ENCODE measurements around the gene GJB6.
"Not testable (repeated sequence)": the region's sequence is repeated elsewhere in the genome, so short reads cannot be mapped to it uniquely, and the experiment has no call there.

The GJB6 gene

DNA sequence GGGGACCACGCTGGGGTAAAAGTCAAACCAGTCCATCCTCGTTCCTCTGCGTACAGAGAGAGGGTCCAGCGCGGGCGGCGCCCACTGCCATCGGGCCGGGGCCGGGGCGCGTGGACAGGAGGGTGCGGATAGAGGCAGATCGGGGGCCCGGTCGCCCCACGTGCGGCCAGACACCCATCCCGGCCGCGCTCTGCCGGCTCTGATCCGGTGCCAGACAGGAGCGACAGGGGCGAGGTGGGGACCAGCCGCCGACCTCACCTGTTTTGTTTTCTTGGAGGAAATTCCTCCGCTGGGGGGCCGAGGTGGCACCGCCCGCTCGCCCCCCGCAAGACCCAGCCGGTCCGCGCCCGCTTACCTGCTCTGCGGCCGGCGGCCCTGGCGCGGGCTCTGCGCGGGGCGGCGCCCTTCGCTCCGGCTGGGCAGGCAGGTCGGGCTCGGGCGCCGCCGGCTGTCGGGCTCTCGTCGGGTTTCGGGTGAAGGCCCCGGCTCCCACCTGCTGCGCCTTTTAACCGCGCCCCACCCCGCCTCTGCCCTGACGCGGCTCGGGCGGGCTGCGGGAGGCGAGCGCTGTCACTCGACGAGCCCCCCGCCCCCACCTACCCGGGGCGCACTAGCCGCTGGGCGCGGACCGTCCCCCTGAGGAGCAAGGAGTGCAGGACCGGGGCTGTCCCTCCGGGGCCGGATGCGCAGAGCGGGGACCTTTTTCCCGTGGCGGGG, at the start of gene GJB6:
Gene GJB6, minus strand, starts transcription at position 481 of the 717 bp plus-strand sequence. CDS start 8,839 bp downstream, outside the sequence.
- DNase-seq = no peak

DNA sequence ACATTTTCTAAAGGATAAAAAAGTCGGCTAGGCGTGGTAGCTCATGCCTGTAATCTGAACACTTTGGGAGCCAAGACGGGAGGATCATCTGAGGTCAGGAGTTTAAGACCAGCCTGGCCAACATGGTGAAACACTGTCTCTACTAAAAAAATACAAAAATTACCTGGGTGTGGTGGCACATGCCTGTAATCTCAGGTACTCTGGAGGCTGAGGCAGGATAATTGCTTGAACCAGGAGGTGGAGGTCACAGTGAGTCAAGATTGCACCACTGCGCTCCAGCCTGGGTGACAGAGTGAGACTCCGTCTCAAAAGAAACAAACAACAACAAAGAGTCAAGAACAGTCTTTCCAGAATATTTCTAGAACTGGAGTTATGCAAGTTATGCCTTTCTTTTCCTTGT, 44.8 kb upstream of the GJB6 start:
- not testable (repeated sequence) for DNase-seq

DNA sequence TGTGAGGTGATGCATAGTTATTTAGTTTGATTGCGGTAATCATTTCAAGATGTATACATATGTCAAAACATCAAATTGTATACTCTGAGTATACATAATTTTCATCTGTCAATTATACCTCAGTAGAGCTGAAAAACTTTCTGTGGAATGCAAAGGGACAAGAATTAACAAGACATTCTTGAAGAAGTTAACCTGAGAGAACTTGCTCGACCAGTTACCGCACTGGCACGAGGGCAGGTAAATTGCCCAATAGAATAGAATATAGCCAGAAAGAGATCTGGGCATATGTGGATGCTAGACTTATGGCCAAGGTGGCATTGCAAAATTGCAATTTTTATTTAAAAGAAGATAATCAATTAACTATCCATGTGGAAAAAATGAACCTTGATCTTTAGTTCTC, 42.3 kb upstream of the GJB6 start:
- no peak for DNase-seq

DNA sequence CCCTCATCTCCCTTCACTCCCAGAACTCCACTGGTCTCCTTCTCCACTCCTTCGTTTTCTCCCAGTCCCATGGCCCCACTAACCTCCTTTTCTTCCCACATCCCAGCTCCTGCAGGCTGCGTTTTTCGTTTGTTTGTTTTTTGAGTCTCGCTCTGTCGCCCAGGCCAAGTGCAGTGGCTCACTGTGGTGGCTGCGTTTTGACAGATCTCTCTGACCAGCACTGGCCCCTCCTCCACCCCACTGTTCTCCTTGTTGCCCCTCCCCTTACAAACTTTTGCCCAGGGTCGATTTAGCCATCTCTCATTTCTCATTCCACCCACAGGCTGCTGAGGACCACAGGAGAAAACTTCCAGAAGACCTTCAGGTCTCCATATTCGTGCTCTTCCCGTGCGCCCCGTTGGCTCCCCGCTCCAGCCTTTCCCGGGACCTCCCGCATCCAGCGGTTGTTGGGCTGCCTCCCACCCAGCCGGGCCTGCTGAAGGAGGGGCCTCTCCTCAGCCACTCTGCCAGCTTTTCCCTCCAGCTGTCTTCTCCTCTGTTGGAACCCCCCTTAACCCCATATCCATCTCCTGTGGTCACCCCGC, 40.6 kb upstream of the GJB6 start:
- no peak for DNase-seq

DNA sequence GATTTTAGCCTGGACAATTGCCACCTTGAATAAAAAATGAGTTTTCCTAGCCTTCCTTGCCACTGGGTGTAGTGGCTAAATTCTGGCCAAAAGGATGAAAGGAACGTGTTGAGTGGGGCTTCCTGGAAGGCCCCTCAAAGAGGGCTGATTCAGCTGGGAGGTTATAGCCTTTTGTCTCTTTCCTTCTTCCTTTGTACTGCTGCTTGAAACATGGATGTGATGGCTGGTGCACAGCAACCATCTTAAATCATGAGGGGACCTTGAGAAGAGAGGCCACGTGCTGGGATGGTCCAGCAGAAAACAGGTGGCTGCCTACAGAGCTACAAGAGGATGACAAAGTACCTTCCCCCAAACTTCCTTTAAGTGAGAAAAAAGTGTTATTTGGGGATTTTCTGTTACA, 40.0 kb upstream of the GJB6 start:
- no peak for DNase-seq

DNA sequence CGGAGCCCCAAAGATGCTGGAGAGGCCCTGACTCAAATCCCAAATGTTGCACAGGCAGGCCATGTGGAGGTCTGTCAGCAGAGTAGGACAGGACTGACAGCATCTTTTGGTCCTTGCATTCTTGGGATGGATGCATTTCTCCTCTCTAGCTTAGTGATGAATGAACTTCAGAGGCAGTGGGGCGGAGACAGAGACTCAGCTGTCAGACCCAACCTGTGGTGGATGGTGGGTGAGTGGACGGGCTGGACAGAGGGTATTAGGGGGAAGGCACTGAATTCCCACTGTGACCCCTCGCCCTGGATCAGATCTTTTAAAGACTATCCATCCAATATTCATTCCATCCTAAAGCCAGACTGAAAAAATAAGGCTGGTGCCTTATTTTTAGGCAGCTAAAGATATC, 39.3 kb upstream of the GJB6 start:
- DNase-seq = no peak

DNA sequence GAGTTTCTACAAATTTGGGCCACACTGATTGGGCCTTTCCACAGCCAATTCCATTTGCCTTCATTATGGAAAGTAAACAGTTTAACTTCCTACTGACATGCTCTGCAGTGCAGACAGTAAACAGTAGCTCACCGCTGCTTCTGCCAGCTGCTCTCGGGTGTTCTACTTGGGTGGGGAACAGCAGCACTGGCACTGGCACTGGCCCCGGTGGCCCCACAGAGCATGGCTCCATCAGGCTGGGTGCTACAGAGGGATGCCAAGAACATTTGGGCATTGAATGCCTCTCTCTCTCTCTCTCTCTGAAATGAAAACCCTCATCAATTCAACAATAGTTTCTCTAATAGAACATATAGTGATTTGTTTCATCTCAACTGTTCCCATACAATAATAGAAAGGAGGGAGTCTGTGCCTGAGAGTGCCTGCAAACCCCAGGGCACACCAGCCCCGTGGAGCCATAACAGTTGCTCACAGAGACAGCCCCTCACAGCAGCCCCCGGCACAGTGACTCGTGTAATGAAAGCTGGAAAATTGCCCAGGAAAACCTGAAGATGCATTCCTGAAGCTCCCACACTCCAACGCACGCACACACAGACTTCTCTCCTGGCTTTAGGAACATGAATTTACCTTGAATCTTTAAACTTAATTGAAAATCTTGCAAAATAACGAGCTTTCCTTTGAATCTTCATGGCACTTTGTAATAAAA, 38.2 kb upstream of the GJB6 start:
- no peak for DNase-seq

DNA sequence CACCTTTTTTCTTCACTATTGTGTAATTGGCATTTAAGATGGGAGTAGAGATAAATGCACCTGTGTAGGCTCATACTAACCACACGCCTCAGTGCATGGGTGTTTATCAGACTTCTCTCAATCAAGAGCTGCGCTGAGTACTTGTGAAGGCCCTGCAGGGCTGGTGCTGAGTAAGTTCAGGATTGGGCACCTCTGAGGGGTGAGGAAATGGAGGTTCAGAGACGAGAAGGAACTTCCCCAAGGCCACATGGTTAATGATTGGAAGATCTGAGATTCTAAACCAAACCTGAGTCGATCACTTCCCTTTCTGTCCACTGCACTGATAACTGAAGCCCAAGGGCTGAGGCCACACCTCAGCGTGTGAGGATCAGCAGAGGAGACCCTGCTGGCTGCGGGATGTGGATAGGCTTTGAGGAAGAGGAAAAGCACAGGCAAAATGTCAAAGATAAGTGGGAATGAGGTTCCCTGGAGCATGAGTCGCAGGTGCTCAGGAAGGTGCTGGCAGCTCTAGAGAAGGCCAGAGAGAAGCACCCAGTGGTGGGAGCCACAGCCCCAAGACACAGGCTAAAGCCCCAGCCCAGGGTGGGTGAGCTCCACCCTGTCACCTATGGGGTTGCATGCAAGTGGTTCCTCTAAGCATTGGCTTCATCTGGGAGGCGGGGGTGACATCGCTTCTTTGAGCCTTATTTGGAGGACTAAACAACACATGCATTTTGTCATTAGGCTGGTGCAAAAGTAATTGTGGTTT, 32.3 kb upstream of the GJB6 start:
- no peak for DNase-seq

DNA sequence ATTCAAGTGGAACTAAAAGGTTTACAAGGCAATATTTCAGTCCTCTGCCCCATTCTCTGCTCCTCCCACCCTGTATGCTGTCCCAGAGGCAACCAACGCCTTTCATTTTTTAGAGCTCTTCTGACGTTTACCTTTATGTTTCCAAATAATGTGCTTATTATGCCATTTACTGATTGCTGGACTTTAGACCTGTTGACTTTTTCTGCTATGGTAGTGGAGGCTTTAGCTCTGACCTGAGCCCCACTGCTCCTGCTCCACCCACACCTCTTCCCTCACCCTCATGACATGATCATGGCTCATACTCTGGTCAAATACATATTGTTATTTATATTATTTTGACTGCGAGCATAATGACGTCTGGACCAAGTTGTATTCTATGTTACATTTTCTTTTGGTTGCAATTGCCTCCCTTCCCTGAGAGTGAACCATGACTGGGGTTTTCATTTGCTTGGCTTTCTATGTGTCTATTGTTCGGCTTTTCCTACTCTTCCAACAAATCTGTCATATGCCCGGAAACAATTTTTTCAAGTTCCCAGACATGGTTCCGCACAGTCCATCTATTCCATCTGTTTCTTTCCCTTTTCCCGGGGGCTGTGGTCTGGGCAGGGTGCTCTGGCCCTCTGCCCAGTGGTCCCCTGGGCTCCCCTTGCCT, 31.4 kb upstream of the GJB6 start:
- no peak for DNase-seq

DNA sequence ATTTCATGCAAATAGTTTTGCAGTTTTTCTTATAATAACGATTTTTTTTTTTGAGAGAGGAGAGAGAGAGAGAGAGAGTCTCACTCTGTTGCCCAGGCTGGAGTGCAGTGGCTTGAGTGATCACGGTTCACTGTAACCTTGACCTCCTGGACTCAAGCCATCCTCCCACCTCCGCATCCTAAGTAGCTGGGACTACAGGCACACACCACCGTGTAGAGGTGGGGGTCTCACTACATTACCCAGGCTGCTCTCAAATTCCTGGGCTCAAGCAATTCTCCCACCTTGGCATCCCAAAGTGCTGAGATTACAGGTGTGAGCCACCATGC, 26.8 kb upstream of the GJB6 start:
- DNase-seq = no peak

DNA sequence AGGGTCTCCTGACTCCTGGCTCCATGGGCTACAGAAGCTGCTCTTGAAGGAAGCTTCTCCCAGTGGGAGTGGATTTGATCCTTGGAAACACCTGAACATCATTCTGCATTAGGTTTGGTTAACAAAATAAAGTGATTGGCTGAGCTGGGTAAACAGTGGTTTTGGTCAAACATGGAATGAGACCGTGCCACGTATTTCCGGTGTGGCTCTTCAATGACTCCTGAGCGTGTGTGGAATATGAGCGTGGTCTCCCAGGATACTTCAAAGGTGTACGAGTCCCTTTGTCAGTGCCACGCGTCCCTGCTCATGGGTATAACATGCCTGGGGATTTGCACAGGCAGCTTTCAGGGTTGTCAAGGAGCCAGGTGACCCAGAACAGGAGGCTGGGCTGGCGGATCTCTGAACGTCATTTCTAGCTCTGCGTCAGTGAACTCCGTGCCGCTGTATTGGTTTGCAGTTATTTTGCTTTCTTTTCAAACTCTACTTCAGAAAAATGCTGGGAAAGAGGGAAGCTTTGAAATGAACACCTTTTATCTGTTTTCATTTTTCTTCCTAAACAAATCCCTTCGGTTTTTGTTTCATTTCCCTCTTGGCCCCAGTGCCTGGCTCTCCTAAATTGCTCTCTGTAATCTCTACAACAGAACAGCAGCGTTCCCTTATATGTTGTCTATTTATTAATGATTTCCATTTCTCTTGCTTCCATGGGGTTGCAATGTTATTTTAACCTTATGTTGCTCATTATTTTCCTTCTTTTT, 26.3 kb upstream of the GJB6 start:
- no peak for DNase-seq

DNA sequence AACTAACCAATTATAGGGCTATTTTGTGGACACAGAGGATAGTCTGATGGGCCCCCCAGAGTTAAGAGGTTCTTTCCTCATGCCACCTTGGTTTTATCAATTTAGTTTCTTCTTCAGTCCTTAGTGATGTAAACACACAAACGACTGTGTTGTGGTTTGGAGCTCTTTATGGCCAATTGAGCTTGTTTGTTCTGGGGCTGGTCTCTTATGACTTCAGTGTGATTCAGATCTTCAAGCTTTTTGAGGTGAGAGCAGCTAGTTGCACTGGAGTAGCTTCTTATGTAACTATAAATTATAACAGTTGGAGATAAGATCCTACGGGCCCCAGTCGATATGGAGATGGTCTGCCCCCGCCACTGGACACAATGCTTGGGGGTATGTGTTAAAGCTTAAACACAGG, 22.0 kb upstream of the GJB6 start:
- DNase-seq = no peak

DNA sequence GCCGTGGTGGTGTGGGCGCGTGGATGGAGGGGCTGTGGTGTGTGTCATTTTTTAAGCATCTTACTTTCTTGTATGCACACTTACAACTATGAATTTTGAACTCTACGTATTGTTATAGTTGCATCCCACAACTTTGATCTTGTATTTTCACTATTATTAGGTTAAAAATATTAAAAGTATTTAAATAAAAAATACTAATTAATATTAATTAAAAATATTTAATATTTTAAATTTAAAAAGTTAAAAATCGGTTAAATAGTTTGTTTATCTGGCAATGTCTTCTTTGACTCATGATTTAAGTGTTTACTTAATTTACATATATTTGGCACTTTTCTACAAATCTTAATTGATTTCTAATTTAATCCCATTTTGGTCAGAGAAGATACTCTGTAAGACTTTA, 17.8 kb upstream of the GJB6 start:
- DNase-seq = no peak

DNA sequence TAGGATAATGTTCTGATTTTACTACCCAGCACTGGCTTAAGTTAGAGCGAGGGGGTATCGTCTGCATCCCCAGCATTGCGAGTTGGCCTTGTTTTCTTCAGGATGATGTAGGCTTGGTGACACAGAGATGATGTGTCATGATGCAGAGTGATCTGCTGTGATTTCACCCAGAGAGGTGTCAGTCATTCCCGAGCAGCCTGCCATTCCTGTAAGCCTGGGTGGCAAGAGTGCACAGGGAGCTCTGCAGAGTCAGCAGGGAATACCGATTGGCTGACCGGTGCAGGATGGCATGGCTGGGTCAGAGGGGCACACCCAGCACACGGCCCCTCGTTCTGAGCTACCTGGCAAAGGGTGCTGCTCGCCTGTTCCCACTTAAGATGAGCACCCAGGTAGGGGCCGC, 15.8 kb upstream of the GJB6 start:
- DNase-seq = no peak

DNA sequence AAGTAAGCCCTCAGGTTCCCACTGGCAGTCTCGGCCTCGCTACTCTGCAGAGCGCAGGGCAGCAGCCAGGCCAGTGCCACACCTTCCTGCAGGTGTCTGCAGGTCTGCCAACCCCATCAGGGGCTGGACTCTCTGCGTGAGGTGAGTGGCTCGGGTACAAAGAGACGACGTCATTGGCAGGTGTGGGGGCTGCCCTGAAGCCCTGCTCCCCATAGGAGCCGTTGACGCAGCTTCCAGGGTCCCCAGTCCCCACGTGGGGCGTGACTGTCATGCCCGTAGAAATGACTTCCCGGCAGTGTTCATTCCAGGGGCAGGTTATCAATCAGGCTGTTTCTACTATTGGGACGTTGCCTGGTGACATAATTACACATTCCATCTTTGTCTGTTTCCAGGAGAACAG, 15.3 kb upstream of the GJB6 start:
- no peak for DNase-seq

DNA sequence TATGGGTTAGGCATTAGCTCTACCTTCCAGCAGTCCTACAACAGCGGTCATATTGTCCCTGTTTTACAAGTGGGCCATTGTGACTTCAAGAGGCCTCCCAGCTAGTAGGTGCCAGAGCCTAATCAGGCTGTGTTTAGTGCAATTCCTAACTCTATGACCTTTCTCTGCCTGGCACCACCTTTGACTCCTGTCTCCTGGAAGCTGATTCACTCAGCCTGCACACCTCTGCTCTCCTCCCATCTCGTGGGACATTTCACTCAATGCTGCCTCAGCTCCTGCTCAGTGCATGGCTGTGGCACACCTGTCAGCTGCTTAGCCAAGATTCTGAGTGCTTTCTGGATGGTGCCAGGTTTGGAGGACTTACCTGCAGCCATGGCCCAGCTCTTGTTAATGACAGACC, 9.5 kb upstream of the GJB6 start:
- no peak for DNase-seq

DNA sequence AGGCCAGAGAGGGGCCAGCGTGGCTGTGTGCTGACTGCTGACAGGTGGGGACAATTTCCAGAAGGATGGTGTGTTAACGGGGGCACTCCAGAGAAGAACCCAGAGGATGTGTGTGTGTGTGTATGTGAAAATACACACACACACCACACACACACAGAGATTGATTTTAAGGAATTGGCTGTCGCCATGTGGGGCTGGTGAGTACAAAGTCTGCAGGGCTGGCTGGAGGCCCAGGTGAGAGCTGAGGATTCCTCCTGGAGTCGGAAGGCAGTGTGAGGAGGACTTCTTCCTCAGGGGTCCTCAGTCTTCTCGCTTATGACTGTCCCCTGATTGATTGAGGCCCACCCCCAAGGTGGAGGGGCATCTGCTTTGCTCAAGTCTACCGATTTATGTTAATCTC, 7.6 kb upstream of the GJB6 start:
- no peak for DNase-seq

DNA sequence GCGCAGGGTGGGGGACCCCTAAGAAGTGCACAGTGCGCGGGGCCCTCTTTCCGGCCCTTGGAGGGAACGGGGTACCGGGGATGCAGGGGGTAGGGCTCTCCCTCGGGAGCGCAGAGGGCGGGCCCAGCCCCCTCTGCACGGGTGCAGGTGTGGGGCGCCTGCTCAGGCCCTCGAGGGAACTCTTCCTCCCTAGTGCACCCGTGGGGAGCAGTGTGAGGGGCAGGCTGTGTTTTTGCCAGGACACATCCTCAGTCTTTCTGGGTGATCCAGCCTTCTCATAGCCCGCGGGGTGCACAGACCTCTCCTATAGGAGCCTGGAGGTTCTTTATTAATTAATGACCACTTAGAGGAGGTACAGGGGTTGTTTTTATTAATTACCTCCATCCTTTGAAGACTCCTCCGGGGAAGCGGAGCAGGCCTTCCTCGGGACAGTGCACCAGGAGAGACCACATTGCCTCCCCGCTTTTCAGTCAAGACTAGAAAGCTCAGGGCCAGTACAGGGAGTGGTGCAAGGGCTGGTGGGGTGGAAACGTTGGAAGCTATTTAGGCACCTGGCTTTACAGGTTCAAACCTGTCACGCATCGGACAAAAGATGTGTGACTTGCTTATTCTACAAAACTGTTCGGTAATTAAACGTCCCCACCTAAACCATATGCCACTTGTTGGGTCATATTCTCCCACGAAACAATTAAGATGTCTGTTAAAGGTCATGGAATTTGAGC, 598 bp upstream of the GJB6 start:
- no peak for DNase-seq

DNA sequence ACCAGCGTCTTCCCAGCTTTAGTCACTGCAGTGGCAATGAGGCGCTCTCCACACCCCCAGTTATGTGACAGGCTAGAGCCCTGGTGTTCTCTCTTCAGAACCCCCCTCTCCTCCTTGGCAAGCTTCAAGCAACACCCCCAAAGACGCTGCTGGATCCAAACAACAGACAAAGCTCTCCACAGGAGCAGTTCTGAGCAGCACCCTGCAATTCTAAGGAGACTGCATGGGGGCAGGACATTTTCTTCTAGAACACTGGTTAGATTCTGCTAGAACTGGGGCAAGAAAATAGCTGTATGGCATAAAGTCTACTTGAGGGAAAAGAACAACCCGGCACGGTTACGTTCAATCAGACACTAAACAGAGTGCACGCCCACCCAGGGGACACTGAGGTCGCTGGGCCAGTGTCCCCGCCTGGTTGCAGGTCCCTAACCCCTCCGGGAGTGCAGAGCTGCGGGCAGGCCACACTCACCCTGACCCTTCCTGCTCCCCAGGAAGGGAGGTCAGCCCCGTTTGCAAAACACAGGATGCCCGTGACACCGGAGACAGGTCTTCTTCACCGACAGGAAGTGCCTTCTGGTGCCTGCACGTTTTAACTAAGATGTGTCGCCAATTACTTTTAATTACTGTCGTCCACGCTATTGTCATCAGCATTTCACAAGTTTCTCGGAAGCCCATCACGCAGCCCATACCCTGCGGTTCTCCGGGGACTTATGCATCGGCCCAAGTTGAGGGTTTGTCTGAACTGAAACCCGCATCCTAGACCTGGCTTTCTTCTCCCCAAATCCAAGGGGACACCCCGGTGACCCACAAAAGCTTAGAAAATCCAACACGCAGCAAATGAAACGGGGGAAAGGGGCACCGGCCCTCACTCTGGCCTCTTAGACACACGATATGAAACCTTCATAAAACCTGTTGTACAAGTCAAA, 943 bp downstream of the GJB6 start:
- DNase-seq = no peak

DNA sequence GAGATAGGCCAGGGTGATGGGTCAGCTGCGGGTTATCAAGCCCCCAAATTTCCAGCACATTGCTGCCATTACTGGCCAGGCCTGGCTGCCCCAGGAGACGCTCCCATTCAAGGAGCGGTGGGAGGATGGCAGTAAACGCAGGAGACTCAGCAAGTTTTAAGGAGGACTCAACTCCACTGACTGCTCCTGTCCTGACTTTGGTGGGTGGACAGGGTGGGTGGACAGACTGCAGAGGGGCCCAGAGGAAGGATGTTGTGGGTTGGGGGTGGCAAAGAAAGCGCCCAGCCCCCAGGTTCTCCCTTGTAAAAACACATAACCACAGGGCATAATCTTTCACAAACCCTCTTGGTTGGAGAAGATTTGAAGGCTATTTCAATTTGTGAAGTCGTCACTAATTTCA, 4.4 kb downstream of the GJB6 start:
- no peak for DNase-seq

DNA sequence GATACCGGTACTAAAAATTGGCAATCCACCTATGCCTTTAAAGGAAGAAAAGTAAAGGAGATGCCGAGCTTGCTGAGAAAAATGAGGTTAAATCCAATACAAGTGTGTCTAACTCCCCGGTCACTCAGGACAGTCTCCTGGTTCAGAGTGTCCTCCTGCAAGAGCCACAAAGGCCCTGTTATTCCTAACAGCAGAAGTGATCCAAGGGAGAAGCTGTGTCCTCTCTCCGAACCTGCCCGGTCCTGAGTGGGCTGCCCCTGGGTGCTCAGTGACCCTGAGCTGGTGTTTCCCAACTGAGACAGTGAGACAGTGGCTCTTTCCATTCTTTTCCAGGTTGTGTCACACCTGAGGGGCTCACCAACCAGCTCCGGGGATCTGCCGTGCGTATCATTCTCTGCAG, 4.8 kb downstream of the GJB6 start:
- no peak for DNase-seq
